ENCODE measurements around the gene MND1. TPM values are rescaled to one million over a fixed set of nuclear protein-coding genes. Genes with fewer than 3 reads are reported as not detected.

The MND1 gene
- total and polyA plus RNA-seq, 2 of the 8 experiments (the other 6 are each of a cell fraction or from before 2014, with no cell fraction given): 4.4 to 26.2 TPM

- Histone ChIP-seq H3K23ac (ENCODE audit: insufficient read length) (no peak overlapping the region), H3K36me3 (ENCODE audit: control insufficient read depth in 2 of 4, insufficient read depth in 4 of 4, low read length in 3 of 4) (no peaks in the 10 kb centered on the region; a peak in 2 of 8 replicates), H3K27me3 (replicated peaks in 1 of 4; ENCODE audit: control insufficient read depth in 3 of 4, extremely low read depth in 1 of 4, insufficient read depth in 3 of 4, low read length in 3 of 4) (no peaks in the 10 kb centered on the region), H2AFZ (ENCODE audit: low read length) (no peak overlapping the region), H3K4me3 (ENCODE audit: extremely low read depth in 1 of 4, insufficient read depth in 2 of 4, low read depth in 3 of 4, low read length in 4 of 4) (no peak overlapping the region), H3K56ac (replicated peaks; ENCODE audit: insufficient read length, low read depth, low read length) (no peak overlapping the region), H2BK15ac (ENCODE audit: low read length) (no peak overlapping the region), H3K14ac (ENCODE audit: insufficient read length) (no peak overlapping the region), H2BK12ac (ENCODE audit: low read depth, low read length) (no peak overlapping the region), H3K79me2 (ENCODE audit: control insufficient read depth in 1 of 2, insufficient read depth in 2 of 2, low read length in 2 of 2) (no peaks in the 10 kb centered on the region), H2BK5ac (ENCODE audit: low read depth, low read length) (no peak overlapping the region), H3K79me1 (ENCODE audit: low read depth, low read length) (no peaks in the 10 kb centered on the region), H3K18ac (ENCODE audit: extremely low read depth, low read length) (no peak overlapping the region), H4K91ac (replicated peaks; ENCODE audit: insufficient read length, low read length) (no peak overlapping the region), H4K8ac (ENCODE audit: extremely low read depth, insufficient read depth, low read length) (no peak overlapping the region), H3K9me3 (ENCODE audit: insufficient read depth in 2 of 2, low read depth in 1 of 2, low read length in 1 of 2) (no peaks in the 10 kb centered on the region), H4K20me1 (replicated peaks in 1 of 2; ENCODE audit: control insufficient read depth in 1 of 2, insufficient read depth in 2 of 2, low read length in 2 of 2) (no peaks in the 10 kb centered on the region), H2BK20ac (ENCODE audit: low read length) (no peak overlapping the region), H3K4me2 (ENCODE audit: insufficient read depth in 1 of 2, low read depth in 2 of 2, low read length in 2 of 2) (no peak overlapping the region), H3K27ac (ENCODE audit: low read depth, low read length) (no peak overlapping the region), H4K5ac (ENCODE audit: insufficient read length, low read depth, low read length) (no peak overlapping the region), H3K23me2 (ENCODE audit: low read depth, low read length) (no peaks in the 10 kb centered on the region), H2BK120ac (replicated peaks; ENCODE audit: low read depth, low read length) (no peak overlapping the region), H3K9ac (replicated peaks in 1 of 4; ENCODE audit: extremely low read depth in 1 of 4, low read depth in 3 of 4, low read length in 3 of 4) (no peak overlapping the region), H2AK5ac (ENCODE audit: low read depth, low read length) (no peak overlapping the region), H3K4ac (replicated peaks; ENCODE audit: insufficient read length, low read depth, low read length) (no peak overlapping the region), H3K4me1 (replicated peaks in 1 of 4; ENCODE audit: control insufficient read depth in 3 of 4, insufficient read depth in 4 of 4, low read length in 3 of 4) (peaks cover 0 to 3% (median 1%) of the 10 kb centered on the region in 4 experiments; a peak in 2 of 7 replicates)
- FAIRE-seq (no peak), DNase-seq (ENCODE audit: low read depth in 1 of 2, low spot score in 2 of 2) (peak; percentile 21 to 32)
- ChIA-PET POLR2A (ENCODE audit: partially characterized antibody) (interaction anchor here (1.0 to 2.4 kb wide), 3 partner anchors 12 to 48 kb away, joined by 4 to 11 read pairs (median 5); partner anchors contain the start of gene TMEM131L), CTCF (ENCODE audit: partially characterized antibody) (interaction anchor here (0.6 to 2.2 kb wide), 7 partner anchors 9 to 334 kb away, joined by 3 to 4 read pairs (median 3); no protein-coding TSS in a partner anchor)
- TF ChIP-seq YY1 (IDR thresholded peaks at IDR 0.05; ENCODE audit: low read depth, low read length): no peak
- no peak for TF ChIP-seq SUZ12 (IDR thresholded peaks at IDR 0.05; ENCODE audit: low read length)
- TF ChIP-seq SP1 (IDR thresholded peaks at IDR 0.05; ENCODE audit: low read depth, low read length): no peak
- no peak for TF ChIP-seq SRF (IDR thresholded peaks at IDR 0.05; ENCODE audit: low read depth, low read length)
- TF ChIP-seq, protein P1, sequence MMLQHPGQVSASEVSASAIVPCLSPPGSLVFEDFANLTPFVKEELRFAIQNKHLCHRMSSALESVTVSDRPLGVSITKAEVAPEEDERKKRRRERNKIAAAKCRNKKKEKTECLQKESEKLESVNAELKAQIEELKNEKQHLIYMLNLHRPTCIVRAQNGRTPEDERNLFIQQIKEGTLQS (IDR thresholded peaks at IDR 0.05; ENCODE audit: insufficient read depth, low read depth, low read length): no peak
- TF ChIP-seq RNF2 (IDR thresholded peaks at IDR 0.05; ENCODE audit: borderline replicate concordance, low read depth, low read length, missing control alignments, poor library complexity, severe bottlenecking): no peak
- WGBS, 2 experiments (ENCODE audit: extremely low coverage in 1 of 2, insufficient coverage in 1 of 2, insufficient read length in 1 of 2, insufficient replicate concordance in 2 of 2, low coverage in 1 of 2, low lambda C conversion rate in 2 of 2, missing lambda C conversion rate in 1 of 2): 73% methylated on average over 3 of the region's 3 CpGs; no CpG with 5 or more reads in 1 of the 2 experiments
Measured at GRCh38 chr4:153418558-153418957, 74.1 kb downstream of the MND1 start.

Measured in H1 (cell line).